ENCODE measurements around the gene PDC.

GRCh38 chr1:186424539-186424938 lies 36.4 kb downstream of the PDC start:
- TF ChIP-seq CTCF (IDR thresholded peaks at IDR 0.05; ENCODE audit: low read length) (no peak), EZH2 (IDR thresholded peaks at IDR 0.05; ENCODE audit: borderline replicate concordance, low read length) (no peak)

Data from OCI-LY1 (cell line).